Measurements from ENCODE around the gene POM121C.
"Not testable (repeated sequence)": the region's sequence is repeated elsewhere in the genome, so short reads cannot be mapped to it uniquely, and the experiment has no call there.

POM121C gene

DNA sequence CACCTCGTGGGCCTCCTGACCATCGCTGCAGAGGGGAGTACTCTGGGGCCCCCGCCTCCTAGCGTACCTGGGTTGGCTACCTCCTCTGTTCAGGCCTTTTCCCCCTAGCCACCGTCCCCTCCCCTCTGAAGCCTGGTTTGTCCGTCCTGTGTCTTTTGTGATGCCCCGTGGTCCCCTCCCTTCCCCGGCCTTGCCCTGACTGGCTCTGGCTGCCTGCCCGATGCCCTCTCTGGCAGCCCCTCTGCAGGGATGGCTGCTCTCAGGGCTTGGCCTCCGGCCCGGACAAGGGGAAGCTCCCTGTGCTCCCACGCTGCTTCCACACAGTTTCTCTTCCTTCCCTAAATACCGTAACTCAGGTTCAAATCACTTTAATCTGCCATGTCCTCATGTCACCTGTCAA is 66.4 kb downstream of the POM121C start:
- not testable (repeated sequence) for H3K36me3 ChIP-seq (ENCODE audit: control insufficient read depth, insufficient read depth, low read length); H3K27me3 ChIP-seq (ENCODE audit: control insufficient read depth, insufficient read depth, low read length); H3K4me1 ChIP-seq (ENCODE audit: control insufficient read depth, insufficient read depth, low read length); H3K27ac ChIP-seq (ENCODE audit: low read depth, low read length); H3K9ac ChIP-seq (ENCODE audit: low read length); H3K4me3 ChIP-seq (ENCODE audit: low read length)

DNA sequence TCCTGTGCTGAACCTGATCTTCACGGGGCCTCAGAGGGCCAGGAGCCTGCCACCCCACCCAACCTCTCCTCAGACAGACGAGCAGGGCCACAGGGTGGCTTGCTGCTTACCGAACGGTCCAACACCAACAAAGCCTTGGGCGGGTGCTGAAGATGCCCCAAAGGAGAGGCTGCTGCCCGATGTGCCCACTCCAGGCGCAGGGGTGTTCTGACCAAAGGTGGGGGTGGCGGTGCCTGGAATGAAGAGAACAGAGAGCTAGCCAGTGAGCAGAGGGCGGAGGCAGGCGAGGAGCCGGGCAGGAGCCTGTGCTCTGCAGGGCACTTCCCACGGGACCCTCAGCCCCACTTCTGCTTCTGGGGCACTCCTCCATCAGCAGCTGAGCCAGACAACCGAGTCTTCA is 66.9 kb downstream of the POM121C start:
- not testable (repeated sequence) for H3K9ac ChIP-seq (ENCODE audit: low read length); H3K4me1 ChIP-seq (ENCODE audit: control insufficient read depth, insufficient read depth, low read length); H3K27me3 ChIP-seq (ENCODE audit: control insufficient read depth, insufficient read depth, low read length); H3K27ac ChIP-seq (ENCODE audit: low read depth, low read length); H3K4me3 ChIP-seq (ENCODE audit: low read length); H3K36me3 ChIP-seq (ENCODE audit: control insufficient read depth, insufficient read depth, low read length)

DNA sequence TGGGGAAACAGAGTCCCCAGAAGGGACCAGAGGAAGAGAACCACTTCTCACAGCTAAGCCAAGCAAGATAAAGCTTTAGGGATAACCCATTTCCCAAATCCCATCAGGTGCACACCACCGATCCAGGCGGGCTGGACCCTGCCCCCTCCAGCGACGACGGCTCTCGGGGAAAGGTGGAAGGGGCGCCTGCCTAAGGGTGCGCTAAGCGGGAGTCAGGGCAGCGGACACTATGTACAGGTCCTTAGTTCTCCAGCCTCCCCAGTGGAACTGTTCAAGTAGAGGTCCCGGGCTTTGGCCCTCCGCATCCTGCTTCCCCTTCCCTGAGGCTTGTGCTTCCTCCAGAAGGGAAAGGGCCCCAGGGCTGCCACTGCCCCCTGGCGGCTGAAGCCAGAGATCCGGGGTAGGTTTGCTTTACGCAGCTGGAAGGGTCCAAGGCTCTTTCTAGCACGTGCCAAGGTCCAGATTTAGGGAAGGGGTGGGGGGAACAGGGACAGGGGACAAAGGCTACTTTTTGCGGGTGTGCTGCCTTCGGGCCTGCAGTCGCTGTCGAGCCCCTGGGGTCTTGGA is 67.7 kb downstream of the POM121C start:
- not testable (repeated sequence) for H3K9ac ChIP-seq (ENCODE audit: low read length); H3K4me3 ChIP-seq (ENCODE audit: low read length); H3K4me1 ChIP-seq (ENCODE audit: control insufficient read depth, insufficient read depth, low read length); H3K27ac ChIP-seq (ENCODE audit: low read depth, low read length); H3K27me3 ChIP-seq (ENCODE audit: control insufficient read depth, insufficient read depth, low read length); H3K36me3 ChIP-seq (ENCODE audit: control insufficient read depth, insufficient read depth, low read length)

DNA sequence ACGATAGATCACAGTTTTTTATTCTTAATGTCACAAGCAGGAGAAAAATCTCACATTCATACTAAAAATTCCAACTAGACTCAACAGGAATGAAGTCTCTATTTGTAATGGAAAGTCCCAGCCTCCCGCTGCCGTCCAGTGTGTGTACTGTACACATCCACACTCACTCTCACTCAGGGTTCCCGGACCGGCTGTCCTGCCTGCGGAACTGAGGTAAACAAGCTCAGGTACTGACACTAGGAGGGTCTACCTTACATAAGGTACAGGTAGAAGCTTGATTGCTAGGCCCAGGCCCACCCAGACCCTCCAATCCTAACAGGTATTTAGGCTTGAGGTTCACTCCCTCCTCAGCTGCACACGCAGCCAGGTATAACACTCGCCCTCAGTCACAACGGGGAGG is 69.3 kb downstream of the POM121C start:
- not testable (repeated sequence) for H3K9ac ChIP-seq (ENCODE audit: low read length); H3K4me1 ChIP-seq (ENCODE audit: control insufficient read depth, insufficient read depth, low read length); H3K4me3 ChIP-seq (ENCODE audit: low read length); H3K36me3 ChIP-seq (ENCODE audit: control insufficient read depth, insufficient read depth, low read length); H3K27ac ChIP-seq (ENCODE audit: low read depth, low read length); H3K27me3 ChIP-seq (ENCODE audit: control insufficient read depth, insufficient read depth, low read length)

DNA sequence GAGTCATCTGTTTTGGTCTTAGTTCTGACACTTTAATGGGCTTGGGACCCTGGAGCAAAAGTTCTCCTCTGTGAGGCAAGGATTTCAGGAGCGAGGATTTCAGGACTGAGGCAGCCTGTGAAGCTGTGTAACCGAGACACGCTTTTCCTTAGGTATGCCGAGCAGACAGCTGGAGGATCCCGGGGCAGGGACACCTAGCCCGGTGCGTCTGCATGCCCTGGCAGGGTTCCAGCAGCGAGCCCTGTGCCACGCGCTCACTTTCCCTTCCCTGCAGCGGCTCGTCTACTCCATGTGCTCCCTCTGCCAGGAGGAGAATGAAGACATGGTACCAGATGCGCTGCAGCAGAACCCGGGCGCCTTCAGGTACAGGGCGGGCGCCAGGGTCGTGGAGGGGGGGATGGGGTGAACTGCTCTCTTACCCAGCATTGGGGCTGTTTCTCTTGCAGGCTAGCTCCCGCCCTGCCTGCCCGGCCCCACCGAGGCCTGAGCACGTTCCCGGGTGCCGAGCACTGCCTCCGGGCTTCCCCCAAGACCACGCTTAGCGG is 70.2 kb downstream of the POM121C start:
- H3K9ac ChIP-seq (ENCODE audit: low read length); H3K36me3 ChIP-seq (ENCODE audit: control insufficient read depth, insufficient read depth, low read length): not testable (repeated sequence)

GRCh38 chr7:75415428-75415817 is 70.7 kb downstream of the POM121C start:
- H3K36me3 ChIP-seq (ENCODE audit: control insufficient read depth, insufficient read depth, low read length); H3K4me1 ChIP-seq (ENCODE audit: control insufficient read depth, insufficient read depth, low read length); H3K27ac ChIP-seq (ENCODE audit: low read depth, low read length); H3K9ac ChIP-seq (ENCODE audit: low read length); H3K27me3 ChIP-seq (ENCODE audit: control insufficient read depth, insufficient read depth, low read length); H3K4me3 ChIP-seq (ENCODE audit: low read length): not testable (repeated sequence)

More for the DNA sequence above, 70.2 kb downstream of the POM121C start:
- H3K4me1 ChIP-seq (ENCODE audit: control insufficient read depth, insufficient read depth, low read length); H3K27ac ChIP-seq (ENCODE audit: low read depth, low read length); H3K4me3 ChIP-seq (ENCODE audit: low read length); H3K27me3 ChIP-seq (ENCODE audit: control insufficient read depth, insufficient read depth, low read length): not testable (repeated sequence)

- not testable (repeated sequence) for H3K36me3 ChIP-seq (ENCODE audit: control insufficient read depth, insufficient read depth, low read length); H3K4me3 ChIP-seq (ENCODE audit: low read length); H3K27me3 ChIP-seq (ENCODE audit: control insufficient read depth, insufficient read depth, low read length); H3K27ac ChIP-seq (ENCODE audit: low read depth, low read length); H3K9ac ChIP-seq (ENCODE audit: low read length); H3K4me1 ChIP-seq (ENCODE audit: control insufficient read depth, insufficient read depth, low read length)
Measured at GRCh38 chr7:75414708-75415427, 71.2 kb downstream of the POM121C start.

DNA sequence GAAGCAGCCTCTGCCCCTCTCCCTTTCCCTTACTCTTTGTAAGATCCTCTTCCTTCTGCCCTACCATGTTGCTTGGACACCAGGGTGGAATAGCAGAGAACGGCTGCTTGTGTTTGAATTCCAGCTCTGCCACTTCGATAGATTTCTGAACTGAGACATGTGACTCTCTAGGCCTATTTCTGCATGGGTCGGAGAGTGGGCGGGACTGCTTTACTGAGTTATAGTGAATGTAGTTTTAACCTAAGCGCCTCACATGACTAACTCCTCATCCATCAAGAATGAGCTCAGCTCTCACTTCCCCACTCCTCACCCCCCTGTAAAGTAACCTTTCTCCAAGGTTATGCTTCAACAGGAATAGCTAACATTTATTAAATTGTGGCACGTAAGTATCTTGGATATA is 71.9 kb downstream of the POM121C start:
- H3K4me3 ChIP-seq (ENCODE audit: low read length); H3K36me3 ChIP-seq (ENCODE audit: control insufficient read depth, insufficient read depth, low read length); H3K27ac ChIP-seq (ENCODE audit: low read depth, low read length); H3K4me1 ChIP-seq (ENCODE audit: control insufficient read depth, insufficient read depth, low read length); H3K9ac ChIP-seq (ENCODE audit: low read length); H3K27me3 ChIP-seq (ENCODE audit: control insufficient read depth, insufficient read depth, low read length): not testable (repeated sequence)

GRCh38 chr7:75410823-75411173 is 75.3 kb downstream of the POM121C start:
- not testable (repeated sequence) for H3K27me3 ChIP-seq (ENCODE audit: control insufficient read depth, insufficient read depth, low read length); H3K9ac ChIP-seq (ENCODE audit: low read length); H3K4me3 ChIP-seq (ENCODE audit: low read length); H3K36me3 ChIP-seq (ENCODE audit: control insufficient read depth, insufficient read depth, low read length); H3K4me1 ChIP-seq (ENCODE audit: control insufficient read depth, insufficient read depth, low read length); H3K27ac ChIP-seq (ENCODE audit: low read depth, low read length)

- not testable (repeated sequence) for H3K4me3 ChIP-seq (ENCODE audit: low read length); H3K27ac ChIP-seq (ENCODE audit: low read depth, low read length); H3K4me1 ChIP-seq (ENCODE audit: control insufficient read depth, insufficient read depth, low read length); H3K36me3 ChIP-seq (ENCODE audit: control insufficient read depth, insufficient read depth, low read length); H3K9ac ChIP-seq (ENCODE audit: low read length); H3K27me3 ChIP-seq (ENCODE audit: control insufficient read depth, insufficient read depth, low read length)
Measured at GRCh38 chr7:75409880-75410822, 75.9 kb downstream of the POM121C start.

GRCh38 chr7:75404663-75405062 is 81.4 kb downstream of the POM121C start:
- H3K4me1 ChIP-seq (ENCODE audit: control insufficient read depth, insufficient read depth, low read length); H3K27ac ChIP-seq (ENCODE audit: low read depth, low read length); H3K27me3 ChIP-seq (ENCODE audit: control insufficient read depth, insufficient read depth, low read length); H3K36me3 ChIP-seq (ENCODE audit: control insufficient read depth, insufficient read depth, low read length); H3K4me3 ChIP-seq (ENCODE audit: low read length); H3K9ac ChIP-seq (ENCODE audit: low read length): not testable (repeated sequence)

DNA sequence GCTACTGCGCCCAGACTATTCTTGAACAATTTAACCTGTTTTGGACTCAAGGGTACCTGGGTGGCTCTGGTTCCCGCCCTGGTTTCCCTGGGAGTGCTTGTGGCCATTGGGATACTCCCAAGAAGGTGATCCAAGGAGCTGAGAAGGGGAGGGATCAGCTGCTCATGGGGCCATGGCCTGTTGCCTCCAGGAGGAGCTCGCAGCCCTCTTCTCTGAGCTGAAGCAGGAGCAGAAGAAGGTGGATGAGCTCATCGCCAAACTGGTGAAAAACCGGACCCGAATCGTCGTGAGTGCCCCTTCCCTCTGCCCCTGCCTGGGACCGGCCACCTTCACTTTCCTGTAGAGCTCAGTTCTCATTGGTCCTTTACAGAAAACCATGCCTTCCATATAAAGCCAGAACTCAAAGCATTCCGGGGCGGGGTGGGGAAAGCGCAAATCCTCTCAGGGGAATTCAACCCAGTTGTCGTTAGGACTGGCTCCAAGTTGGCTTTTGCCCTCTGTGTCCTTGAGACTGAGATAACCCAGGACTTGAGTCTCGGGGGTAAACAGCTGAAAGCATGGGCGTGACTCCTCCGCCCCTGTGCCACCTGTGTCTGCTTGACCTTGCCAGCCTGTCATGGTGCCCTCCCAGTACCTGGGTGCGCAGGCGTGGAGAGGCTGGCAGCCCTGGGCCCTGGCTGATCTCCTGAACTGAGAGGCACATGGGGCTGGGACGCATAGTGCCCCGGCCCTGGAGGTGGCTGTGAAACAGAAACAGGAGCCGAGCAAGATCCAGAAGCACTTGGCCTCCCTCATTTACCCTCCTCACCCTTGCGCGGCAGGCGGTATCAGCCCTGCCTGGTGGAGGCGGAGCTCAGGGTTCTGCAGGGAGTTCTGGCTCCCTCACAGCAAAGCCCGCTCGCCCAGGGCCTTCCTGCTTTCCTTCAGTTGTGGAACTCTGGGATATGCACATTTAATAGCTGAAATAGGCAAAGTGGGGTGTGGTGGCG is 82.3 kb downstream of the POM121C start:
- H3K4me3 ChIP-seq (ENCODE audit: low read length); H3K4me1 ChIP-seq (ENCODE audit: control insufficient read depth, insufficient read depth, low read length); H3K9ac ChIP-seq (ENCODE audit: low read length); H3K36me3 ChIP-seq (ENCODE audit: control insufficient read depth, insufficient read depth, low read length); H3K27ac ChIP-seq (ENCODE audit: low read depth, low read length); H3K27me3 ChIP-seq (ENCODE audit: control insufficient read depth, insufficient read depth, low read length): not testable (repeated sequence)

All from rectal smooth muscle tissue (tissue), 1 donor.